ENCODE data around the gene DDB1. TPM values are rescaled to one million over a fixed set of nuclear protein-coding genes. Genes with fewer than 3 reads are reported as not detected.

The DDB1 gene
- total RNA-seq, 3 donors from 2014 or later = 131 to 150 (median 145) TPM

DNA sequence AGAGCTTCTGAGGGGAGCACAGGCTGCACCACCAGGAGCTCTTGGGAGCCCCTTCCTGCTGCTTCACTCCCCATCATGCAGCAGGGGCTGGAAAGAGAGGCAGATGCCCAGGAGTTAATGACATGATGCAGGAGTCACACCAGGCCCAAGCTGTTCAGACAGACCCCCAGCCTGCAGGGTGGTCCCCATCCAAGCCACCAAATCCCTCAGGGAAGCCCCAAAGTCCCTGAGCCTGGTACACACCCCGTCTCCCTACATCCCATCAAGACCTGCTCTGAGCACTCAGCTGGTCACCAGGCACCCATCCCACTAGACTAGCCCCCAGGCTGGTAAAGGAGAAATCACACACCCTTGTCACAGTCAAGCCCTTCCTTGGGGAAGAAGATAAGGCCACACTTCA lies 17.4 kb upstream of the DDB1 start:
- no peak for DNase-seq (ENCODE audit: low spot score in 2 of 2)
- no peaks in the 10 kb centered on the region for H3K36me3 ChIP-seq

DNA sequence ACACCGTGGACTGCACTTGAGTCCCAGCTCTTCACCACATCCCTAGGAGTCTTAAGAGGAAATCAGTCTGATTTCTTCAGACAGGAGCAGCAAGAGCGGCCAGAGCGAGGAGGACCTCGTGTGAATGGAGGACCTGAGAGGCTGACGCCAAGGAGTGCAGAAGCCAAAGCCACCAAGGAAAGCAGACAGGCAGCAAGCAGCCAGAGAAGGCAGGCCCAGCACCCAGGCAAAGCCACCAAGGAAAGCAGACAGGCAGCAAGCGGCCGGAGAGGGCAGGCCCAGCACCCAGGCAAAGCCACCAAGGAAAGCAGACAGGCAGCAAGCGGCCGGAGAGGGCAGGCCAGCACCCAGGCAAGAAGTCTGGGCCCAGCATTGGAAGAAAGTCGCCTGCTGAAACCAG lies 17.0 kb upstream of the DDB1 start:
- intact Hi-C loops (cut with DNase I; ENCODE audit: low total_unique reads) = no loop called here
- TF ChIP-seq POLR2AphosphoS5 (IDR thresholded peaks at IDR 0.05) = no peak
- Histone ChIP-seq H3K27ac (peak overlapping the region in 1 of 2 donors; percentile 58), H3K9me3 (no peaks in the 10 kb centered on the region), H3K4me3 (no peak overlapping the region), H3K27me3 (no peaks in the 10 kb centered on the region), H3K4me1 (peaks cover 0 to 6% of the 10 kb centered on the region in 2 donors), H3K36me3 (no peaks in the 10 kb centered on the region)
- no peak for DNase-seq (ENCODE audit: low spot score in 2 of 2)

More for the DNA sequence above, 17.4 kb upstream of the DDB1 start:
- Histone ChIP-seq H3K27me3 (no peaks in the 10 kb centered on the region), H3K9me3 (no peaks in the 10 kb centered on the region), H3K4me3 (no peak overlapping the region), H3K27ac (peak overlapping the region in 1 of 2 donors; percentile 19), H3K4me1 (peaks cover 0 to 2% of the 10 kb centered on the region in 2 donors)
- intact Hi-C loops (cut with DNase I; ENCODE audit: low total_unique reads) = no loop called here
- no peak for TF ChIP-seq POLR2A (IDR thresholded peaks at IDR 0.05)
- TF ChIP-seq, protein P1, sequence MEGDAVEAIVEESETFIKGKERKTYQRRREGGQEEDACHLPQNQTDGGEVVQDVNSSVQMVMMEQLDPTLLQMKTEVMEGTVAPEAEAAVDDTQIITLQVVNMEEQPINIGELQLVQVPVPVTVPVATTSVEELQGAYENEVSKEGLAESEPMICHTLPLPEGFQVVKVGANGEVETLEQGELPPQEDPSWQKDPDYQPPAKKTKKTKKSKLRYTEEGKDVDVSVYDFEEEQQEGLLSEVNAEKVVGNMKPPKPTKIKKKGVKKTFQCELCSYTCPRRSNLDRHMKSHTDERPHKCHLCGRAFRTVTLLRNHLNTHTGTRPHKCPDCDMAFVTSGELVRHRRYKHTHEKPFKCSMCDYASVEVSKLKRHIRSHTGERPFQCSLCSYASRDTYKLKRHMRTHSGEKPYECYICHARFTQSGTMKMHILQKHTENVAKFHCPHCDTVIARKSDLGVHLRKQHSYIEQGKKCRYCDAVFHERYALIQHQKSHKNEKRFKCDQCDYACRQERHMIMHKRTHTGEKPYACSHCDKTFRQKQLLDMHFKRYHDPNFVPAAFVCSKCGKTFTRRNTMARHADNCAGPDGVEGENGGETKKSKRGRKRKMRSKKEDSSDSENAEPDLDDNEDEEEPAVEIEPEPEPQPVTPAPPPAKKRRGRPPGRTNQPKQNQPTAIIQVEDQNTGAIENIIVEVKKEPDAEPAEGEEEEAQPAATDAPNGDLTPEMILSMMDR (IDR thresholded peaks at IDR 0.05) = no peak
- TF ChIP-seq POLR2AphosphoS5 (IDR thresholded peaks at IDR 0.05) = no peak

DNA sequence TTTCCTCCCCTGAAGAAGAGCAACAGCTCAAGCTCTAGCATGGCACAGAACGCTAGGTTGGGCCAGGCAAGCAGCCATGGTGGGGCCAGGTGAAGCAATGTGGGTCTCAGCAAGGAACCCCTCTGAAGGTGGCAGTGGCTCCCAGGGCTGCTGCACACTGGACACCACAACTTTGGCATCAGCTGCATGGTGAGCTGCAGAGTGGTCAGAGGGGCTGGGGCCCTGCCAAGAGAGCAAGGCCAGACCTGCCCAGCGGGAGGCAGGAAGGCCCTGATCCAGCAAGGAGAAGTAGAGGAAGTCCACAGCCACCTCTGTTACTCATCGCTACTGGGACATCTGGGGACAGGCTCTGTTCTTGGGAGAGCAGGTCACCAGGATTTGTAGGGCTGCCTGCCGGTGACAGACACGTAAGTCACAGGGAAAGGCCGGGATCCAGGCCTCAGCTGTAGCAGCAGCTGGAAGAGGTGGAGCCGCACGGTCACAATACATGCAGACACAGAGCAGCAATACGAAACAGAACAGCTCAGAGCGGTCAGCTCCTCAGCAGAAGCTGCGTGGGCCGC lies 16.4 kb upstream of the DDB1 start:
- Histone ChIP-seq H3K4me1 (peaks cover 0 to 6% of the 10 kb centered on the region in 2 donors), H3K27me3 (no peaks in the 10 kb centered on the region), H3K9me3 (no peaks in the 10 kb centered on the region), H3K36me3 (no peaks in the 10 kb centered on the region), H3K4me3 (no peak overlapping the region), H3K27ac (peak overlapping the region in 1 of 2 donors; percentile 58)
- intact Hi-C loops (cut with DNase I; ENCODE audit: low total_unique reads) = no loop called here
- TF ChIP-seq POLR2AphosphoS5 (IDR thresholded peaks at IDR 0.05) = no peak
- TF ChIP-seq, protein P1 (IDR thresholded peaks at IDR 0.05) = no peak
- no peak for TF ChIP-seq POLR2A (IDR thresholded peaks at IDR 0.05)
- DNase-seq (ENCODE audit: low spot score in 2 of 2) = no peak

DNA sequence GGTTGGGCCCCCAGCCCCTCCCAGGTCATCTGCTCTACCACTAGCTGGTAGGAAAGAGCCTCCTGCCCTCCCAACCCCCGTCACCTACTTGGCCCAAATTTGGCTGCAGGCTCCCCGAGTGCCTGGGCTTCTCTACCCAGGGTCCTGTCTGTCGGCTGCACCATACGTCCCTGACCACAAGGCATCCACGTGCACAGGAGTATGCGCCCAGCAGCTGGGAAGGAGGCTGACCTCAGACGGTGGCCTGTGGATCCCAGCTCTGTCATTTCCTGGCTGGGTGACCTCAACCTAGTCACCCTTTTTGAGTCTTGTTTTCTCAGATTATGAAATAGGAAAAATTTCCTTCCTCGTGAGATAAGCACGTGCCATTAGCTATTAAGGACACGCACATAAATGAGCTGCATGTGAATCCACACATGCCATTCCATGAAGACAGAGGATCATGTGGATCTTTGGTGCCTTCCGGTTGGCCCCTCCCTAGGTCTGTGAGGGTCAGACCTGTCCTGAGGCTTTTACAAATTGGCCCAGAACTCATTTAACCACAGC lies 15.1 kb upstream of the DDB1 start:
- Histone ChIP-seq H3K4me3 (no peak overlapping the region), H3K36me3 (no peaks in the 10 kb centered on the region), H3K9me3 (no peaks in the 10 kb centered on the region), H3K27me3 (no peaks in the 10 kb centered on the region), H3K4me1 (peaks cover 0 to 6% of the 10 kb centered on the region in 2 donors), H3K27ac (peak overlapping the region in 1 of 2 donors; percentile 55)
- intact Hi-C loops (cut with DNase I; ENCODE audit: low total_unique reads) = no loop called here
- no peak for DNase-seq (ENCODE audit: low spot score in 2 of 2)
- TF ChIP-seq POLR2AphosphoS5 (IDR thresholded peaks at IDR 0.05) (peak in 1 of 3 donors; percentile 23), POLR2A (IDR thresholded peaks at IDR 0.05) (no peak)
- TF ChIP-seq, protein P1 (IDR thresholded peaks at IDR 0.05) = no peak

DNA sequence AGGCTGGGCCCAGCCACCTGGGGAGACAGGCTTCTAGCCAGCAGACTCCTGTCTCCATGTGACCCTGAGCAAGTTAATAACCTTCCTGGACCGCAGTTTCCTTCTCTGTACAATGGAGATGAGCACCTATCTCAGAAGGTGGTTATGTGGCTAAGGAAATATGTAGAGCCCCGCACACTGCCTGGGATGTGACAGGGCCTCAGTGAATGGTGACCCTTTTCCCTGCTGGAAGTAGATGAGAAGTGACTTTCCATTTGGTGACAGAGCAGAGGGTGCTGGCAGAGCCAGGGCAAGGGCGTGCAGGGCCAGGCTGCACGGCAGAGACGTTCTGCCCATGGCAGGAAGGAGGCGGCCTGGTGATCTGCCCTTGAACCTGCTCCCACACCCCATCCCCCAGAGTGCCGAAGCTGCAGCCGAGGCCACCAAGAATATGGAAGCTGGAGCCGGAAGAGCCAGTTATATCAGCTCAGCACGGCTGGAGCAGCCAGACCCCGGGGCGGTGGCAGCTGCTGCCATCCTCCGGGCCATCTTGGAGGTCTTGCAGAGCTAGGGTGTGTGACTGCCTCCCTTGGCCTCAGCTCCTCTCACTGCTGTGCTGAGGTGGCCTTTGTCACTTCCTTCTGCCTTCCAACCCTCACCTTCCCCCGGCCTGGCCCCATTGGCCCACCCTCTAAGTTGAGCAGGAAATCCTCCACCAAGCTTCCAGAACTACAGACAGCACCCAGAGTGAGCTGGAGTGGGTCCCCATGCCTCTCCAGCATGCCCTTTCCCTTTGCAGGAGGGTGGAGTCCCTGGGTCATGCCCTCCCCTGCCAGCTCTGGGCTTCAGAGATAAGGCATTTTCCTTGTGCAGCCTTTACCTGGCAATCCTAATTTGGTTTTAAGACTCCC lies 13.3 kb upstream of the DDB1 start:
- TF ChIP-seq POLR2A (IDR thresholded peaks at IDR 0.05) = no peak
- TF ChIP-seq POLR2AphosphoS5 (IDR thresholded peaks at IDR 0.05) = no peak
- TF ChIP-seq, protein P1 (IDR thresholded peaks at IDR 0.05) = no peak
- Histone ChIP-seq H3K27me3 (no peaks in the 10 kb centered on the region), H3K4me3 (no peak overlapping the region), H3K36me3 (no peaks in the 10 kb centered on the region), H3K4me1 (peaks cover 0 to 6% of the 10 kb centered on the region in 2 donors), H3K27ac (peak overlapping the region; percentile 52 to 62), H3K9me3 (no peaks in the 10 kb centered on the region)
- intact Hi-C loops (cut with DNase I; ENCODE audit: low total_unique reads) = no loop called here
- no peak for DNase-seq (ENCODE audit: low spot score in 2 of 2)

All from breast epithelium (tissue), 4 donors.